ENCODE measurements around the gene RBMS2.

- TF ChIP-seq TRIM24 (IDR thresholded peaks at IDR 0.05) (no peak), CLOCK (CRISPR knock-in tag; IDR thresholded peaks at IDR 0.05; ENCODE audit: borderline replicate concordance) (no peak), JUND (IDR thresholded peaks at IDR 0.05; ENCODE audit: borderline replicate concordance, low read depth, low read length) (no peak), JUND (tag; IDR thresholded peaks at IDR 0.05; ENCODE audit: borderline replicate concordance, low read depth, low read length) (no peak), MAFK (IDR thresholded peaks at IDR 0.05; ENCODE audit: low read length) (no peak), POLR2AphosphoS2 (IDR thresholded peaks at IDR 0.05; ENCODE audit: low read length) (no peak)
Measured at GRCh38 chr12:56484566-56484965, 37.1 kb upstream of the RBMS2 start.

Measured in K562 (cell line).